HEK293T (cell line): ENCODE data around the gene CCDC69.

Experiments
- CTCF ChIA-PET: fragments of 350-600 bp; formaldehyde crosslinking; extraction: SDS; loops from one replicate; lab custom pipeline; 2021; ENCODE audit warnings: antibody characterized with exemption, inconsistent platforms; lab: Yijun Ruan, JAX
- POLR2A ChIA-PET: fragments of 350-600 bp; formaldehyde crosslinking; extraction: SDS; loops from one replicate; lab custom pipeline; 2020; ENCODE audit warnings: antibody characterized with exemption, inconsistent platforms; lab: Yijun Ruan, JAX
- DNase-seq: peaks from one replicate; pipeline ENCODE4 v3.0.0; 2012; ENCODE audit warnings: mixed read lengths; ENCODE audit errors: extremely low spot score
- ARNT ChIP-seq: fragments of 450-650 bp; IDR thresholded peaks from 2 replicates; pipeline ENCODE4 v1.6.1; 2017; ENCODE audit warnings: mild to moderate bottlenecking
- BHLHE40 ChIP-seq: fragments of 450-650 bp; IDR thresholded peaks from 2 replicates; pipeline ENCODE4 v1.6.1; 2016; ENCODE audit warnings: mild to moderate bottlenecking, moderate library complexity, borderline replicate concordance
- CTBP1 ChIP-seq: fragments of 450-650 bp; IDR thresholded peaks from 2 replicates; pipeline ENCODE4 v1.6.1; 2016; ENCODE audit warnings: borderline replicate concordance
- ELF4 ChIP-seq: fragments of 450-650 bp; IDR thresholded peaks from 2 replicates; pipeline ENCODE4 v1.6.1; 2017; ENCODE audit warnings: antibody characterized with exemption
- FOXA1 ChIP-seq: fragments of 450-650 bp; IDR thresholded peaks from 2 replicates; pipeline ENCODE4 v1.6.1; 2016; ENCODE audit warnings: mild to moderate bottlenecking
- FOXK2 ChIP-seq: fragments of 450-650 bp; IDR thresholded peaks from 2 replicates; pipeline ENCODE4 v1.6.1; 2016; ENCODE audit warnings: mild to moderate bottlenecking
- FOXM1 ChIP-seq: fragments of 450-650 bp; IDR thresholded peaks from 2 replicates; pipeline ENCODE4 v1.6.1; 2017; ENCODE audit warnings: mild to moderate bottlenecking, borderline replicate concordance
- HDGF ChIP-seq: fragments of 450-650 bp; IDR thresholded peaks from 2 replicates; pipeline ENCODE4 v1.6.1; 2017; ENCODE audit warnings: antibody characterized with exemption, borderline replicate concordance
- L3MBTL2 ChIP-seq: fragments of 450-650 bp; conservative IDR thresholded peaks from 2 replicates; pipeline ENCODE4 v1.6.1; 2016; ENCODE audit warnings: mild to moderate bottlenecking
- LEF1 ChIP-seq: fragments of 450-650 bp; IDR thresholded peaks from 2 replicates; pipeline ENCODE4 v1.6.1; 2017; ENCODE audit warnings: mild to moderate bottlenecking, borderline replicate concordance
- NFRKB ChIP-seq: fragments of 450-650 bp; IDR thresholded peaks from 2 replicates; pipeline ENCODE4 v1.6.1; 2016; ENCODE audit warnings: mild to moderate bottlenecking, moderate library complexity
- PKNOX1 ChIP-seq: fragments of 450-650 bp; IDR thresholded peaks from 2 replicates; pipeline ENCODE4 v1.6.1; 2016
- SP1 ChIP-seq: fragments of 450-650 bp; IDR thresholded peaks from 2 replicates; pipeline ENCODE4 v1.6.1; 2017
- SUZ12 ChIP-seq: fragments of 450-650 bp; IDR thresholded peaks from 2 replicates; pipeline ENCODE4 v1.6.1; 2016; ENCODE audit warnings: mild to moderate bottlenecking
- TARDBP ChIP-seq: fragments of 450-650 bp; IDR thresholded peaks from 2 replicates; pipeline ENCODE4 v1.6.1; 2016
- ZNF384 ChIP-seq: fragments of 450-650 bp; IDR thresholded peaks from 2 replicates; pipeline ENCODE4 v1.6.1; 2016

CCDC69 gene

GRCh38 chr5:151140686-151141459 lies 83.0 kb downstream of the CCDC69 start:
- ChIA-PET POLR2A (interaction anchor here (1.2 kb wide), 1 partner anchor 17 kb away, joined by 4 read pairs; the partner anchor contains the start of gene ANXA6), CTCF (interaction anchor here (0.6 to 2.7 kb wide), 3 partner anchors 15 to 600 kb away, joined by 3 to 10 read pairs (median 6); no protein-coding TSS in a partner anchor)
- TF ChIP-seq TARDBP = no peak
- TF ChIP-seq ELF4 = no peak
- no peak for TF ChIP-seq PKNOX1
- TF ChIP-seq FOXM1 = no peak
- TF ChIP-seq FOXK2 = no peak
- TF ChIP-seq BHLHE40 = no peak
- no peak for TF ChIP-seq HDGF
- no peak for TF ChIP-seq ARNT
- TF ChIP-seq SUZ12 = no peak
- TF ChIP-seq FOXA1 = no peak
- no peak for TF ChIP-seq LEF1
- TF ChIP-seq NFRKB = no peak
- no peak for TF ChIP-seq L3MBTL2
- no peak for TF ChIP-seq SP1
- no peak for DNase-seq

DNA sequence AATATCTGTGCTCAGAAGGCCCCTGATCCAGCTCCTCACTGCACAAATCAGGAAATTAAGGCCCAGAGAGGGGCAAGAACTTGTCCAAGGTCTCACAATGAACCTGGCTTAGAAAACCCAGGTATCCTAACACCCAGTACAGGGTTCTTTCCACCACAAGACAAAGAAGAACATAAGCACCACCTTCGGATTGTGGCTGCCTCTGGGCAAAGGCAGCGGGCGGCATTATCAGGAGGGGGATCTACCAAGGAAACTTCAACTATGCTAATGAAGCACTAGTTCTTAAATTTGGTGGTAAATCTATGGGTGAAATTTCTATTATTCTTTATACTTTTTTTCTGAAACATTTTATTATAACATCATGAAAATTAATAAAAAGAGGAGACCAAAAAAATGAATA lies 84.2 kb downstream of the CCDC69 start:
- TF ChIP-seq L3MBTL2 (no peak), SUZ12 (no peak), PKNOX1 (no peak), LEF1 (no peak), BHLHE40 (no peak), FOXM1 (no peak), FOXA1 (no peak), ARNT (no peak), ELF4 (no peak), SP1 (no peak), FOXK2 (no peak), CTBP1 (no peak), HDGF (no peak), TARDBP (no peak), NFRKB (no peak), ZNF384 (no peak)
- no peak for DNase-seq
- ChIA-PET POLR2A (no interaction called here), CTCF (no interaction called here)

- ChIA-PET POLR2A (no interaction called here), CTCF (no interaction called here)
- no peak for DNase-seq
- TF ChIP-seq PKNOX1 (no peak), ZNF384 (no peak), ARNT (no peak), ELF4 (no peak), HDGF (no peak), FOXA1 (no peak), FOXK2 (no peak), TARDBP (no peak), L3MBTL2 (no peak), SUZ12 (no peak), FOXM1 (no peak), SP1 (no peak), NFRKB (no peak), CTBP1 (no peak), LEF1 (no peak), BHLHE40 (no peak)
Observed at GRCh38 chr5:151139015-151139414, 84.9 kb downstream of the CCDC69 start.

GRCh38 chr5:151138114-151138513 lies 85.8 kb downstream of the CCDC69 start:
- DNase-seq = no peak
- POLR2A ChIA-PET = no interaction called here
- CTCF ChIA-PET = no interaction called here
- TF ChIP-seq ARNT = no peak
- no peak for TF ChIP-seq FOXK2
- TF ChIP-seq NFRKB = no peak
- TF ChIP-seq TARDBP = no peak
- TF ChIP-seq FOXA1 = no peak
- TF ChIP-seq FOXM1 = no peak
- no peak for TF ChIP-seq SUZ12
- TF ChIP-seq HDGF = no peak
- no peak for TF ChIP-seq L3MBTL2
- TF ChIP-seq BHLHE40 = no peak
- TF ChIP-seq LEF1 = no peak
- no peak for TF ChIP-seq CTBP1
- TF ChIP-seq SP1 = no peak
- TF ChIP-seq PKNOX1 = no peak
- no peak for TF ChIP-seq ZNF384
- TF ChIP-seq ELF4 = no peak

DNA sequence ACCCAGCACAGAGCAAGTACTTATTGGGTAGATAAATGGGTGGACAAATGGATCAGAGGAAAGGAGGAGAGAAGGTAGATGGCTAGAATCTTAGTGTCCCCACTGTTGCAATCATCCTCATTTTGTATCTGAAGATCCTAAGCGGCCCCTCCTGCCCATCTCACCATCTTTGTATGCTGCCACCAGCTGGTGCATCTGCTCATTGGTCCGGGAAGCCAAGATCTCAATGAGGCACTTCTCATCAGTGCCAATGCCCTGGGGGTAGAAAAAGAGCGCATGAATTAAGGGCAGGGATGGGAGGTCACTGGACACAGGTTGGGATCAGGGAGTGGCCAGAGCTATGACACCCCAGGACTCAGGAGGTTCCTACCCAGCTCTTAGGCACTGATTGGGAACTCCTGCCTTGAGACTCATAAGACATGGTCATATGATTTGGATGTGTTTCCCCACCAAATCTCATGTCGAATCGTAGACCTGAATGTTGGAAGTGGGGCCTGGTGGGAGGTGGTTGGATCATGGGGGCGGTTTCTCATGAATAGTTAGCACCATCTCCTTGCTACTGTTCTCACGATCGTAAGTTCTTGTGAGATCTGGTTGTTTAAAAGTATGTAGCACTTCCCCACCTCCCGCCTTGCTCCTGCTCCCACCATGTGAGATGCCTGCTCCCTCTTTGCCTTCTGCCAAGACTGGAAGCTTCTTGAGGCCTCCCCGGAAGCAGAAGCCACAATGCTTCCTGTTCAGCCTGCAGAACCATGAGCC lies 86.6 kb downstream of the CCDC69 start:
- POLR2A ChIA-PET = no interaction called here
- no peak for DNase-seq
- TF ChIP-seq FOXK2 = no peak
- TF ChIP-seq CTBP1 = no peak
- no peak for TF ChIP-seq ARNT
- no peak for TF ChIP-seq HDGF
- no peak for TF ChIP-seq TARDBP
- no peak for TF ChIP-seq BHLHE40
- no peak for TF ChIP-seq NFRKB
- TF ChIP-seq PKNOX1 = no peak
- no peak for TF ChIP-seq FOXM1
- TF ChIP-seq SUZ12 = no peak
- no peak for TF ChIP-seq ZNF384
- no peak for TF ChIP-seq ELF4
- TF ChIP-seq L3MBTL2 = no peak
- no peak for TF ChIP-seq SP1
- CTCF ChIA-PET = interaction anchor here (0.6 kb wide), 1 partner anchor 90 kb away, joined by 4 read pairs; no protein-coding TSS in a partner anchor
